Fibroblast of the aortic adventitia (primary cell): ENCODE data around the gene TSACC. TPM values are rescaled to one million over a fixed set of nuclear protein-coding genes. Genes with fewer than 3 reads are reported as not detected.

ENCODE experiments used
- DNase-seq: peaks from one replicate; pipeline ENCODE4 v3.0.0-alpha.2; 2010; ENCODE audit warnings: low read depth
- H3K4me3 ChIP-seq: 2 replicates; pipeline ENCODE4 v1.5.1; 2011; ENCODE audit warnings: low read depth, mild to moderate bottlenecking, control low read depth, low read length, moderate library complexity
- CTCF ChIP-seq: IDR thresholded peaks from 2 replicates; pipeline ENCODE4 v1.5.1; 2011; ENCODE audit warnings: mild to moderate bottlenecking, low read length, control low read depth, inconsistent platforms; ENCODE audit not compliant: insufficient read depth
- total RNA-seq: library from RNA; depleted of rRNA; stranded (reverse); fragments of >200 nt; gene quantifications from 2 replicates; pipeline ENCODE4 v1.2.3, GENCODE V29; 2012; ENCODE audit warnings: low replicate concordance

Gene TSACC
- total RNA-seq, 1 donor = not detected

- no peak overlapping the region for H3K4me3 ChIP-seq
- no peak for TF ChIP-seq CTCF
- DNase-seq = no peak
Observed at GRCh38 chr1:156388174-156389137, 50.1 kb downstream of the TSACC start.

GRCh38 chr1:156389311-156389710 is 51.0 kb downstream of the TSACC start:
- H3K4me3 ChIP-seq = no peak overlapping the region
- no peak for DNase-seq
- no peak for TF ChIP-seq CTCF

DNA sequence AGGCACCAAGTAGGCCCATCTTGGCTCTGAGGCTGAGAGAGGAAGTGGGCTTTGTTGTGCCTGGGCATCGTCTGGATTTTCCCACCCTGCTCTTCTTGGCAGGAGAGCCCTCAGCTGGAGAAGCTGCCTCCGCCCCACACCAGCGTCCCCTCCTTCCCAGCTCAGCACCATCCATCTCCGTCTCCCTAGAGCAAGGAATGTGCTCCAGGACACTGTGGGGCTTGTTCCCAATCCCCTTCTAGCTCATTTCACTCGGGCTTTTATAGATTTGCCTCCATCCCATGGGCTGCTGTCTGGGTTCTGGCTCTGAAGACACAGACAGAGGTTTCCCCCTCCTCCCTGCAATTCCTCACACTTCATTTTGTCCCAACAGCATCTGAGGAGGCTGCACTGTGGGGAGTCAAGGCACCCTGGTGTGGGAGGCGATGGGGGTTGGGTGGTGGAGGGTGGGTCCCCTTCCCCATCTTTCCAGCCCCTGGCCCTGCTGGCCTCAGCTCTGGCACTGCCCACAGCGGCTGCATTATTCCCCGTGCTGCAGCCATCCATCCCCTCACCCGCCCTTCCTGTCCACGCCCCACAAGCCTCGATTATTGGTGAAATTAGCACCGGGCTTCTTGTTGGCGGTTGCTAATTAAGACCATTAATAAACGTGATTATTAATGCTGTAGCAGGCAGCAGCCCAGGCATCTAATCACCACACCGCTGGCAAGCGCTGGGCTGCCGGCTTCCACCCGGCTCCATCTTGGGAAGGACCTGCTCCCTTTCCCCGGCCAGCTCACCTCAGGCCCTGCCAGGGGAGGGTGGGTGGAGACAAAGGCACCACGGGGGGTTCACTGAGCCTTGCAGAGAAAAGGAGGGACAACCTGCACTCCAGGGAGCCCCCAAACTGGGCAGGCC is 52.4 kb downstream of the TSACC start:
- TF ChIP-seq CTCF = no peak
- H3K4me3 ChIP-seq = no peak overlapping the region
- no peak for DNase-seq

GRCh38 chr1:156391366-156391677 is 53.0 kb downstream of the TSACC start:
- TF ChIP-seq CTCF = no peak
- DNase-seq = no peak
- no peak overlapping the region for H3K4me3 ChIP-seq

DNA sequence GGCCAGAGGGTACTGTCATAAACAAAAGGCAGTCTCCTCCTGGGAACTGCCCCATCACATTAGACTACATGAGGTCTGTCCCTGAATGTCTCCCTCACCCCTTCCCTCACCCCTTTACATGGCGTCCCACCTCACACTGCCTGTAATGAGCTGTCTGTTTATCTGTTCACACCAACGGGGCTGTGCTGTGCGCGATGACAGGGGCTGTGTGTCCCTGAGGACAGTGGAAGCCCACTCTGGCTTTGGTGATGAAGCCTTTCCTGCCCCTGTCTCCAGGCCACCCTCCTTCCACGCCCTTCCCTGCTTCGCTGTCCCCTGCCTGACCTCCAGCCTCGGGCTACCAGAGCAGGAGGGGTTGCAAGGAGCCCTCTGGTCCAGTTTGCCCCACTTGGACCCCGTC is 53.4 kb downstream of the TSACC start:
- no peak for TF ChIP-seq CTCF
- H3K4me3 ChIP-seq = no peak overlapping the region
- DNase-seq = no peak

GRCh38 chr1:156392452-156392853 is 54.1 kb downstream of the TSACC start:
- no peak for DNase-seq
- no peak overlapping the region for H3K4me3 ChIP-seq
- TF ChIP-seq CTCF = no peak
